Gastrocnemius medialis (tissue), 4 donors: ENCODE measurements around the gene C4orf50. TPM values are rescaled to one million over a fixed set of nuclear protein-coding genes. Genes with fewer than 3 reads are reported as not detected.

Source experiments
- ATAC-seq, 2 donors: fragments of 150-250 bp; one replicate each; pipeline ENCODE4 v1.9.1; 2016
- DNase-seq, 2 donors: peaks; one replicate each; pipeline ENCODE4 v3.0.0-alpha.2; 2019
- H3K27ac ChIP-seq, 4 donors: fragments of 200-600 bp; sonication (generic); 1 replicate in 1 of 4; 2 replicates in 3 of 4; pipeline ENCODE4 v1.5.1; 2016 to 2018; ENCODE audit warnings: mild to moderate bottlenecking in 2 of 4, moderate library complexity in 1 of 4
- H3K27me3 ChIP-seq, 3 donors: fragments of 200-600 bp; sonication (generic) in 2 of 3; 1 replicate in 1 of 3; 2 replicates in 2 of 3; pipeline versions ENCODE4 v1.5.1 to v1.6.0; 2016 to 2019; ENCODE audit warnings: mild to moderate bottlenecking in 1 of 3, moderate library complexity in 1 of 3
- H3K36me3 ChIP-seq, 2 donors: fragments of 200-600 bp; sonication (generic) in 1 of 2; one replicate each; pipeline ENCODE4 v1.5.1; 2017 to 2018
- H3K4me1 ChIP-seq, 2 donors: fragments of 200-600 bp; sonication (generic) in 1 of 2; one replicate each; pipeline ENCODE4 v1.5.1; 2016 to 2017; ENCODE audit warnings: mild to moderate bottlenecking in 2 of 2
- H3K4me3 ChIP-seq, 4 donors: fragments of 200-600 bp; sonication (generic) in 3 of 4; 1 replicate in 1 of 4; 2 replicates in 3 of 4; pipeline ENCODE4 v1.5.1; 2016 to 2019; ENCODE audit warnings: mild to moderate bottlenecking in 2 of 4
- H3K9me3 ChIP-seq, 3 donors: fragments of 200-600 bp; sonication (generic) in 2 of 3; 1 replicate in 1 of 3; 2 replicates in 2 of 3; pipeline ENCODE4 v1.5.1; 2016 to 2019
- POLR2A ChIP-seq, 2 donors: fragments of 450-650 bp; IDR thresholded peaks; one replicate each; pipeline ENCODE4 v1.6.1; 2017; ENCODE audit warnings: antibody characterized with exemption in 2 of 2, mild to moderate bottlenecking in 2 of 2, moderate library complexity in 2 of 2
- in situ Hi-C, 4 donors: fragments of 200-750 bp; cut with MboI; loops; one replicate each; pipeline versions ENCODE4 v1.15.0 to v1.8.0; 2017; ENCODE audit warnings: low sequenced_read_pairs in 4 of 4
- intact Hi-C: fragments of 100-400 bp; cut with DNase I; formaldehyde crosslinking; loops from one replicate; pipeline ENCODE4 v1.15.1; 2023; ENCODE audit warnings: low total_unique reads
- total RNA-seq, 4 donors: library from RNA; depleted of rRNA; stranded (reverse); fragments of >200 nt; gene quantifications; one replicate each; pipeline versions ENCODE4 v1.1.0 to v1.2.3, GENCODE V29; 2016
- TF ChIP-seq, protein P1 (sequence below), 5 experiments: fragments of 450-650 bp in 3 of 5; fragments of 200-600 bp in 2 of 5; sonication (generic) in 2 of 5; IDR thresholded peaks in 4 of 5; conservative IDR thresholded peaks in 1 of 5; 1 replicate in 4 of 5; 2 replicates in 1 of 5; pipeline ENCODE4 v1.5.1; 2016 to 2019; ENCODE audit warnings: antibody characterized with exemption in 5 of 5, mild to moderate bottlenecking in 3 of 5, moderate library complexity in 3 of 5

The C4orf50 gene
- total RNA-seq, 4 donors from 2014 or later, result 0.03 TPM; not detected in 3

DNA sequence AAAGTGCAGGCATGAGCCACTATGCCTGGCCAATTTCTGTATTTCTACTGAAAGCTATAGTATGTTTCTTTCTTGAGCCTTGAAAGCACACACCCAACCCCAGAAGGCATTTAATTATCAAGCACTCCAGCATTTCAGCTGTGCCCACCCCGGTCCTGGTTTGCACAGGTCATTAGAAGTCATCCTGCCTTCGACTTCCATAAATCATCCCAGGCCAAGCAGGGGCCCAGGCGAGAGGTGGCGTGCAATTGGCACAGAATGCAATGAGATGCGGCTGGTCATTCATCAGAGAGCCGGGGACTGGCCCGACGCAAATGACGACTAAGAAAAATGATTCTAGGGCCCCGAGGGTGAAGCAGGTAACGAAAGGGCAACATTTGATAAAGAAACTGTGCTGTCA lies 100.6 kb downstream of the C4orf50 start:
- H3K27me3 ChIP-seq, result no peaks in the 10 kb centered on the region

GRCh38 chr4:5916229-5916628 lies 102.0 kb downstream of the C4orf50 start:
- no peak overlapping the region for H3K4me3 ChIP-seq
- no peaks in the 10 kb centered on the region for H3K36me3 ChIP-seq
- H3K27ac ChIP-seq, result no peak overlapping the region
- DNase-seq, result no peak
- H3K9me3 ChIP-seq, result no peaks in the 10 kb centered on the region
- TF ChIP-seq, protein P1, sequence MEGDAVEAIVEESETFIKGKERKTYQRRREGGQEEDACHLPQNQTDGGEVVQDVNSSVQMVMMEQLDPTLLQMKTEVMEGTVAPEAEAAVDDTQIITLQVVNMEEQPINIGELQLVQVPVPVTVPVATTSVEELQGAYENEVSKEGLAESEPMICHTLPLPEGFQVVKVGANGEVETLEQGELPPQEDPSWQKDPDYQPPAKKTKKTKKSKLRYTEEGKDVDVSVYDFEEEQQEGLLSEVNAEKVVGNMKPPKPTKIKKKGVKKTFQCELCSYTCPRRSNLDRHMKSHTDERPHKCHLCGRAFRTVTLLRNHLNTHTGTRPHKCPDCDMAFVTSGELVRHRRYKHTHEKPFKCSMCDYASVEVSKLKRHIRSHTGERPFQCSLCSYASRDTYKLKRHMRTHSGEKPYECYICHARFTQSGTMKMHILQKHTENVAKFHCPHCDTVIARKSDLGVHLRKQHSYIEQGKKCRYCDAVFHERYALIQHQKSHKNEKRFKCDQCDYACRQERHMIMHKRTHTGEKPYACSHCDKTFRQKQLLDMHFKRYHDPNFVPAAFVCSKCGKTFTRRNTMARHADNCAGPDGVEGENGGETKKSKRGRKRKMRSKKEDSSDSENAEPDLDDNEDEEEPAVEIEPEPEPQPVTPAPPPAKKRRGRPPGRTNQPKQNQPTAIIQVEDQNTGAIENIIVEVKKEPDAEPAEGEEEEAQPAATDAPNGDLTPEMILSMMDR (IDR thresholded peaks at IDR 0.05 in 4 of 5, conservative IDR thresholded peaks at IDR 0.05 in 1 of 5), result no peak
- no peak for TF ChIP-seq POLR2A (IDR thresholded peaks at IDR 0.05)
- no peak for ATAC-seq
- intact Hi-C loops (no loop called here), in situ Hi-C loops (no loop called here)
- no peaks in the 10 kb centered on the region for H3K27me3 ChIP-seq
- no peaks in the 10 kb centered on the region for H3K4me1 ChIP-seq

More for the DNA sequence above, 100.6 kb downstream of the C4orf50 start:
- Histone ChIP-seq H3K9me3 (no peaks in the 10 kb centered on the region), H3K4me1 (no peaks in the 10 kb centered on the region), H3K36me3 (no peaks in the 10 kb centered on the region), H3K27ac (no peak overlapping the region), H3K4me3 (no peak overlapping the region)
- TF ChIP-seq, protein P1 (IDR thresholded peaks at IDR 0.05 in 4 of 5, conservative IDR thresholded peaks at IDR 0.05 in 1 of 5), result no peak
- no peak for TF ChIP-seq POLR2A (IDR thresholded peaks at IDR 0.05)
- intact Hi-C loops, result no loop called here
- in situ Hi-C loops, result no loop called here
- no peak for DNase-seq
- no peak for ATAC-seq

GRCh38 chr4:5913454-5913853 lies 104.8 kb downstream of the C4orf50 start:
- TF ChIP-seq, protein P1 (IDR thresholded peaks at IDR 0.05 in 4 of 5, conservative IDR thresholded peaks at IDR 0.05 in 1 of 5), result no peak
- TF ChIP-seq POLR2A (IDR thresholded peaks at IDR 0.05), result no peak
- no peak overlapping the region for H3K4me3 ChIP-seq
- H3K4me1 ChIP-seq, result no peaks in the 10 kb centered on the region
- no peaks in the 10 kb centered on the region for H3K9me3 ChIP-seq
- intact Hi-C loops, result no loop called here
- H3K27me3 ChIP-seq, result no peaks in the 10 kb centered on the region
- no peaks in the 10 kb centered on the region for H3K36me3 ChIP-seq
- H3K27ac ChIP-seq, result no peak overlapping the region
- no peak for ATAC-seq
- no peak for DNase-seq
- in situ Hi-C loops, result no loop called here

DNA sequence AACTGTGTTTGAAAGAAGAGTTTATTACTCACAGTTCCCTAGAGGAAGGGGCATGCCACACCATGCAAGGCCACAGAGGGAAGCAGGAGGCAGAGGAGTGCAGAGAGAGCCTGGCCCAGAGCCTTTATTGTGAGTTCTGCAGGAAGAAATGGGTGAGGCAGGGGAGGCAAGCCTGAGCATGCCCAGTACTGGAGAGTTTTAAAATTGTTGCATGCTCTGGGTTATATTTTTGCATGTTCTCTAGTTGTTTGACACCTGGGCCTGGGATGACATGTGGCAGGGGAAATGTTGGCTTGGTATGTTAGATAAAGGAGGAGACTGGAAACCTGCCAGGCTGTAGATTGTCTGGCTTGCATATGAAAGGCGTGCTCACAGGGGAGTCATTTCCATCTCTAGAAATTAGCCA lies 105.6 kb downstream of the C4orf50 start:
- no peak for ATAC-seq
- intact Hi-C loops, result no loop called here
- Histone ChIP-seq H3K27me3 (no peaks in the 10 kb centered on the region), H3K9me3 (no peaks in the 10 kb centered on the region), H3K4me1 (no peaks in the 10 kb centered on the region), H3K27ac (no peak overlapping the region), H3K36me3 (no peaks in the 10 kb centered on the region), H3K4me3 (no peak overlapping the region)
- no peak for DNase-seq
- in situ Hi-C loops, result no loop called here
- no peak for TF ChIP-seq POLR2A (IDR thresholded peaks at IDR 0.05)

DNA sequence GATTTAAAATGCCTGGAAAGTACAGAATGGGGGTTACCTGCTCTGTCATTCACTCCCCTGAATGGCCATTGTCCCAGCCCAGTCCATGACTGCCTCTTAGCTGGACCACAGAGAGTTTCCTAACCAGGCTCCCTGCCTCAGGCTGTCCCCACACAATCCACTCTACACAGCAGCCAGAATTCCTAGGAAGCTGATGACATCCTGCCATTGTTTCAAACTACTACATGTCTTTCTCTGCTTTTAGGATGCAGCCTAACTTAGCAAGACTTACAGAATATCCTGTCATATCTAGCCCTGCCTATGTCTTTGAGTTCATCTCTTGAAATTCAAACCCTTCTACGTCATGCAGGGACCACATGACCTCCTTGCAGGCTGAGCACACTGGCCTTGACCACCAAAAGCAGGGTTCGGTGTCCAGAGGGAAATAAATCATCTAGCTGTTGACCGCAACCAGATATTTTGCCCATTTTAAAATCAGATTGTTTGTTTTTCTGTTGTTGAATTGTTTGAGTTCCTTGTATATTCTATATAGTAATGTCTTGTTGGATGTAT lies 109.3 kb downstream of the C4orf50 start:
- TF ChIP-seq, protein P1 (IDR thresholded peaks at IDR 0.05 in 4 of 5, conservative IDR thresholded peaks at IDR 0.05 in 1 of 5), result no peak
- no peak for TF ChIP-seq POLR2A (IDR thresholded peaks at IDR 0.05)
- intact Hi-C loops, result no loop called here
- no peaks in the 10 kb centered on the region for H3K36me3 ChIP-seq
- in situ Hi-C loops, result no loop called here
- H3K27ac ChIP-seq, result no peak overlapping the region
- H3K27me3 ChIP-seq, result peaks cover 0 to 8% (median 8%) of the 10 kb centered on the region in 3 donors
- DNase-seq (no peak), ATAC-seq (no peak)
- no peaks in the 10 kb centered on the region for H3K9me3 ChIP-seq
- H3K4me3 ChIP-seq, result no peak overlapping the region
- H3K4me1 ChIP-seq, result no peaks in the 10 kb centered on the region
